CD4-positive, alpha-beta T cell treated with Interferon alpha-2 for 1 hour (primary cell): ENCODE measurements around the gene RASSF3.
"Not testable (repeated sequence)": the region's sequence is repeated elsewhere in the genome, so short reads cannot be mapped to it uniquely, and the experiment has no call there.

ENCODE experiments used
- DNase-seq, 2 donors: peaks; one replicate each; pipeline ENCODE4 v3.0.0-alpha.2; 2020 to 2022

Gene RASSF3

GRCh38 chr12:64610079-64610659, at the start of gene RASSF3:
TSS of gene RASSF3 (plus strand) at chr12:64610495. CDS start at chr12:64610633, 138 bp downstream.
- peak; percentile 69 to 84 for DNase-seq

GRCh38 chr12:64561302-64562136, 48.8 kb upstream of the RASSF3 start:
- no peak for DNase-seq

- DNase-seq = no peak
Observed at GRCh38 chr12:64566122-64566521, 44.2 kb upstream of the RASSF3 start.

GRCh38 chr12:64566831-64567517, 43.3 kb upstream of the RASSF3 start:
- no peak for DNase-seq

- DNase-seq = no peak
Observed at GRCh38 chr12:64567570-64567969, 42.7 kb upstream of the RASSF3 start.

GRCh38 chr12:64568298-64568697, 42.0 kb upstream of the RASSF3 start:
- no peak for DNase-seq

- no peak for DNase-seq
Observed at GRCh38 chr12:64569923-64570691, 40.2 kb upstream of the RASSF3 start.

- DNase-seq = no peak
Observed at GRCh38 chr12:64571411-64571810, 38.9 kb upstream of the RASSF3 start.

- no peak for DNase-seq
Observed at GRCh38 chr12:64572241-64572640, 38.1 kb upstream of the RASSF3 start.

GRCh38 chr12:64574837-64575236, 35.5 kb upstream of the RASSF3 start:
- DNase-seq = no peak

GRCh38 chr12:64577046-64577445, 33.2 kb upstream of the RASSF3 start:
- DNase-seq = no peak

GRCh38 chr12:64578566-64578965, 31.7 kb upstream of the RASSF3 start:
- no peak for DNase-seq

GRCh38 chr12:64580681-64581080, 29.6 kb upstream of the RASSF3 start:
- no peak for DNase-seq

- DNase-seq = no peak
Observed at GRCh38 chr12:64582114-64582513, 28.2 kb upstream of the RASSF3 start.

- DNase-seq = no peak
Observed at GRCh38 chr12:64582862-64583261, 27.4 kb upstream of the RASSF3 start.

GRCh38 chr12:64583395-64583770, 26.9 kb upstream of the RASSF3 start:
- DNase-seq = not testable (repeated sequence)

- peak in 1 of 2 donors; percentile 21 for DNase-seq
Observed at GRCh38 chr12:64583771-64584421, 26.4 kb upstream of the RASSF3 start.

GRCh38 chr12:64585104-64585503, 25.2 kb upstream of the RASSF3 start:
- DNase-seq = no peak

GRCh38 chr12:64587447-64587846, 22.8 kb upstream of the RASSF3 start:
- no peak for DNase-seq

- no peak for DNase-seq
Observed at GRCh38 chr12:64590183-64590582, 20.1 kb upstream of the RASSF3 start.

GRCh38 chr12:64595863-64596793, 14.2 kb upstream of the RASSF3 start:
- no peak for DNase-seq
